ENCODE data around the gene ALG12. TPM values are rescaled to one million over a fixed set of nuclear protein-coding genes. Genes with fewer than 3 reads are reported as not detected.

ALG12 gene
- total and polyA plus RNA-seq, 2 donors from 2014 or later, result 27.2 to 28.4 TPM

DNA sequence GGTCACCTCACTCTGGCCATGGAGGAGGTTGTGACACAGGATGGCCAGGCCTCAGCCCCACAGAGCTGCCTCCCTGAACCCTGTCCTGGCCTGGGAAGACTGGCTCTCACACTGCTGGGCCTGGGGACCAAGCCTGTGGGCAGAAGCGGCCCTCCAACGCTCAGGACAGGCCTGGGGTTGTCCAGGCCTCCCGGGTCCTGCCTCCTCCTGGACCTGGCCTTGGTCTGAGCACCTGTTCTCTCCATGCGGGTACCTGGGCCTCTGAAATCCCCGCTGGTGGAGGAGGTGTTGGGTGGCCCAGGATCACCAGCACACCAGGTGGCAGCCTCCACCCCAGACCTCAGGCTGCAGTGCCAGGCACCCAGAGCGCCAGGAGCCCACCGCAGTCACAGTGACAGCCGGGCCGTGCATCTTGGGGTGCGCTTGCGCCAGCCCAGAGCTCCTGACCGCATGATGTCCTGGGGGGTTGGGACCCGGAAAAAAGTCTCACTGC is 26.2 kb upstream of the ALG12 start:
- no peaks in the 10 kb centered on the region for H3K9me3 ChIP-seq (ENCODE audit: control insufficient read depth in 2 of 3, insufficient read depth in 1 of 3, low read length in 3 of 3)
- peaks cover 0 to 10% (median 0%) of the 10 kb centered on the region in 3 donors for H3K4me1 ChIP-seq (ENCODE audit: control insufficient read depth in 2 of 3, insufficient read depth in 2 of 3, low read depth in 1 of 3, low read length in 3 of 3)
- H3K27me3 ChIP-seq (ENCODE audit: control insufficient read depth, insufficient read depth, low read length), result no peaks in the 10 kb centered on the region
- H3K27ac ChIP-seq (ENCODE audit: low read depth in 2 of 2, low read length in 2 of 2), result no peak overlapping the region
- intact Hi-C loops (cut with DNase I), result no loop called here
- FAIRE-seq, result no peak
- H3K9ac ChIP-seq (ENCODE audit: low read length in 3 of 3), result no peak overlapping the region
- TF ChIP-seq, protein P1, sequence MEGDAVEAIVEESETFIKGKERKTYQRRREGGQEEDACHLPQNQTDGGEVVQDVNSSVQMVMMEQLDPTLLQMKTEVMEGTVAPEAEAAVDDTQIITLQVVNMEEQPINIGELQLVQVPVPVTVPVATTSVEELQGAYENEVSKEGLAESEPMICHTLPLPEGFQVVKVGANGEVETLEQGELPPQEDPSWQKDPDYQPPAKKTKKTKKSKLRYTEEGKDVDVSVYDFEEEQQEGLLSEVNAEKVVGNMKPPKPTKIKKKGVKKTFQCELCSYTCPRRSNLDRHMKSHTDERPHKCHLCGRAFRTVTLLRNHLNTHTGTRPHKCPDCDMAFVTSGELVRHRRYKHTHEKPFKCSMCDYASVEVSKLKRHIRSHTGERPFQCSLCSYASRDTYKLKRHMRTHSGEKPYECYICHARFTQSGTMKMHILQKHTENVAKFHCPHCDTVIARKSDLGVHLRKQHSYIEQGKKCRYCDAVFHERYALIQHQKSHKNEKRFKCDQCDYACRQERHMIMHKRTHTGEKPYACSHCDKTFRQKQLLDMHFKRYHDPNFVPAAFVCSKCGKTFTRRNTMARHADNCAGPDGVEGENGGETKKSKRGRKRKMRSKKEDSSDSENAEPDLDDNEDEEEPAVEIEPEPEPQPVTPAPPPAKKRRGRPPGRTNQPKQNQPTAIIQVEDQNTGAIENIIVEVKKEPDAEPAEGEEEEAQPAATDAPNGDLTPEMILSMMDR (IDR thresholded peaks at IDR 0.05; ENCODE audit: borderline replicate concordance, extremely low read depth, insufficient read depth), result no peak
- DNase-seq, result no peak
- H3K4me3 ChIP-seq (ENCODE audit: low read length in 3 of 3), result no peak overlapping the region
- no peaks in the 10 kb centered on the region for H3K36me3 ChIP-seq (ENCODE audit: control insufficient read depth in 2 of 3, insufficient read depth in 3 of 3, low read length in 3 of 3)

DNA sequence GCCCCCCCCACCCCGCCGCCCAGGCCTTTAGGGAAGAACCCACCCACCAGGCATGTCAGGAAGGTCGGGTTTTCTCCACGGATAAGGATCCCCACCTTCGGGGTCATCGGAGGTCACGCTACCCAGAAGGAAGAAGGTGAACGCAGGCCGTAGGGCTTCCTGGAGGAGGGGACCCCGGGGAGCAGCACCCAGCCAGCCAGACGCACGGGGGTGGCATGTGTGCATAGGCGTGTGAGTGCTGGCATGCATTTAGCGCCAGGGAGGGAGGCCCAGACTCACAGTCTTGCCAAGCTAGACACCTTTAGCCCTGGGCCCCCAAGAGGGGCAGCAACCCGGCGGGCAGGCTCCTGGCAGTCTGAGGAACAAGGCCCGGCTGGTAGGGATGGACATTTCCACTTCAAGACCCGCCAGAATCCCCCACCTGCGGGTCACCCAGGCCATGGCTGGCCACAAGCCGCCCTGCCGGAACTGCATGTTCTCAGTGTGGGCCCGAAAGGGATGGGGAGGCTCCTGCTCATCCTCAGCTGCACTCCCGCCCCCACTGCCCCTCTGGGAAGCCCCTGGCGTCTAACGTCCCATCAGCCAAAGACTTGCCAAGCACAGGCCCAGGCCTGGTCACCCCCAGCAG is 25.6 kb upstream of the ALG12 start:
- Histone ChIP-seq H3K4me1 (ENCODE audit: control insufficient read depth in 2 of 3, insufficient read depth in 2 of 3, low read depth in 1 of 3, low read length in 3 of 3) (peaks cover 0 to 8% (median 0%) of the 10 kb centered on the region in 3 donors), H3K36me3 (ENCODE audit: control insufficient read depth in 2 of 3, insufficient read depth in 3 of 3, low read length in 3 of 3) (no peaks in the 10 kb centered on the region), H3K9me3 (ENCODE audit: control insufficient read depth in 2 of 3, insufficient read depth in 1 of 3, low read length in 3 of 3) (no peaks in the 10 kb centered on the region), H3K27ac (ENCODE audit: low read depth in 2 of 2, low read length in 2 of 2) (no peak overlapping the region), H3K4me3 (ENCODE audit: low read length in 3 of 3) (no peak overlapping the region), H3K9ac (ENCODE audit: low read length in 3 of 3) (no peak overlapping the region), H3K27me3 (ENCODE audit: control insufficient read depth, insufficient read depth, low read length) (no peaks in the 10 kb centered on the region)
- DNase-seq (no peak), FAIRE-seq (no peak)
- TF ChIP-seq, protein P1 (IDR thresholded peaks at IDR 0.05; ENCODE audit: borderline replicate concordance, extremely low read depth, insufficient read depth), result no peak
- intact Hi-C loops (cut with DNase I), result no loop called here

DNA sequence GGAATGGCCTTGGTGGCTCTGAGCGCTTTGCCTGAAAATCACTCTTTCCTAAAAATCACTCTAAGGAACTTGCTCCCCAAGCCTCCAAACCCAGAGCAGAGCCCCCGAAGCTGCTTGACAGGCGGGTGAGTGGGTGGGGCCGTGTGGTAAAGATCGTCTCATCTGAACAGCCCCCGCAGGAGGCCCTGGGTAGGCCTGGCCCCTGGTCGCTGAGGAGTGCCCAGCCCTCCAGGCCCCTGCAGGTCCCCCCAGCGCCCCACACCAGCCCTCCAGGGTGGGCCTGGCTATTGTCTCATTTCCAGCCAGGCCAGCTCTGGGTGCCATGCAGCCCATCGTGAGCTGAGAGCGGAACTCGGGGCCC is 25.1 kb upstream of the ALG12 start:
- intact Hi-C loops (cut with DNase I), result no loop called here
- H3K4me3 ChIP-seq (ENCODE audit: low read length in 3 of 3), result no peak overlapping the region
- no peak for FAIRE-seq

More for the DNA sequence above, 25.1 kb upstream of the ALG12 start:
- H3K9me3 ChIP-seq (ENCODE audit: control insufficient read depth in 2 of 3, insufficient read depth in 1 of 3, low read length in 3 of 3), result no peaks in the 10 kb centered on the region
- TF ChIP-seq, protein P1 (IDR thresholded peaks at IDR 0.05; ENCODE audit: borderline replicate concordance, extremely low read depth, insufficient read depth), result no peak
- H3K36me3 ChIP-seq (ENCODE audit: control insufficient read depth in 2 of 3, insufficient read depth in 3 of 3, low read length in 3 of 3), result no peaks in the 10 kb centered on the region
- H3K27ac ChIP-seq (ENCODE audit: low read depth in 2 of 2, low read length in 2 of 2), result no peak overlapping the region
- no peak overlapping the region for H3K9ac ChIP-seq (ENCODE audit: low read length in 3 of 3)
- no peak for DNase-seq
- no peaks in the 10 kb centered on the region for H3K27me3 ChIP-seq (ENCODE audit: control insufficient read depth, insufficient read depth, low read length)
- H3K4me1 ChIP-seq (ENCODE audit: control insufficient read depth in 2 of 3, insufficient read depth in 2 of 3, low read depth in 1 of 3, low read length in 3 of 3), result peaks cover 0 to 11% (median 0%) of the 10 kb centered on the region in 3 donors
